Measurements from ENCODE around the gene SOX14.

SOX14 gene

DNA sequence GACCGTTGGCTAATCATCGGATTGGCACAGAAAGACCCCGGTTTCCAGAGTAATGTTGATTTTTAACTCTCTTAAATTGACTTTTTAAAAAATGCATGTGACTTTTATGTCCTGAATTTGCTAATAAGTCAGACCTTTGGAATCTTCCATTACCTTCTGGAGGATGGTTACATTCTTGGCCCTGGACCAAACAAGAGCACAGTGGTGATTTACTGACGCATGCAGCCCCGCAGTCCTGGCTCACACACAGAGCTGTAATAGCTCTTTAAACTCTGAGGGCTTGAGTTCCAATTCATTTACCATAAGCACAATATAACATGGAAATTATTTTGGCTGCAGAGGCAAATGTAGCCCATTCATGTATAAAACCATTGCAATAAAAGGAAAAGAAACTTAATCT lies 25.1 kb downstream of the SOX14 start:
- Histone ChIP-seq H3K56ac (ENCODE audit: low read length) (no peak overlapping the region), H2BK15ac (replicated peaks; ENCODE audit: low read depth) (no peak overlapping the region), H3K4me1 (ENCODE audit: control insufficient read depth, low read depth, low read length) (no peaks in the 10 kb centered on the region), H3K27ac (ENCODE audit: low read depth, low read length) (no peak overlapping the region), H3K27me3 (ENCODE audit: insufficient read depth, low read length, poor library complexity) (no peaks in the 10 kb centered on the region), H4K8ac (ENCODE audit: low read depth, low read length) (no peak overlapping the region), H2BK5ac (ENCODE audit: low read length) (no peak overlapping the region), H3K4ac (ENCODE audit: low read depth, low read length) (no peak overlapping the region), H3K4me3 (ENCODE audit: low read length) (no peak overlapping the region), H4K5ac (ENCODE audit: low read length) (no peak overlapping the region), H3K36me3 (ENCODE audit: control insufficient read depth, insufficient read depth, low read length) (no peaks in the 10 kb centered on the region), H3K4me2 (ENCODE audit: low read length) (no peak overlapping the region), H3K18ac (ENCODE audit: low read length) (no peak overlapping the region), H3K79me2 (ENCODE audit: control insufficient read depth, insufficient read depth, low read length) (no peaks in the 10 kb centered on the region), H2BK120ac (ENCODE audit: low read depth, low read length) (no peak overlapping the region), H3K79me1 (ENCODE audit: low read length) (no peaks in the 10 kb centered on the region), H3K23ac (ENCODE audit: low read length) (no peak overlapping the region), H2AK5ac (ENCODE audit: low read length) (no peak overlapping the region), H3K9ac (ENCODE audit: low read length) (no peak overlapping the region)
- no CpG with 5 or more reads among the region's 5 CpGs for WGBS (ENCODE audit: extremely low coverage, insufficient coverage, low lambda C conversion rate)
- DNase-seq, result no peak

DNA sequence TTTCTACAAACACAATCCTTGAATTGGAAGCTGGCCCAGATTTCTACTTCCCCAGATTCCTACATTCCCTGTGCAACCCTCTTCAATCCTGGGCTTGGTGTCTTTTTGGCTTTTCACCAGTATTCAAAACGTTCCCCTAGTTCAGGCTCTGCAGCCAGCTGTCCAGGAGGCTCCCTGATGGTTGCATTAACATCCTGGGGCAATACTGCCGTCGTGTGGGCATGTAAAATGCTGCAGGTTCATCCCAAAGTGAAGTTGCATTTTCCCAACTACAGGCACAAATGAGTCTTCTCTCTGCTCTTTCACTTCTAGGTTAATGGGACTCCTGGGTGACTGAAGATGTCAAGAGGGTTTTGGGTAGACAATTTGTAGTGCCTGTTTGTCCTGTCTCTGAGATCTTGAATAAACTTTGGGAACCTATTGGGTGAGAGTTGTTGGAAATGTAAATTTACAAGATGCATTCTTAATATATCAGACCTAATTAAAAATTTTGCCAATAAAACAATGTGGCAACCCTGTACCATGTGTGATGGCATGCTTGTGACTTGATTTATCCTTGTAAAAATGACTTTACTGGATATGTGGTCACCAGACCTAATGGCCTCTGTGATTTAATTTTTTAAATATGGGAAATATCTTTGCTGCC lies 28.6 kb downstream of the SOX14 start:
- Histone ChIP-seq H3K4me1 (ENCODE audit: control insufficient read depth, low read depth, low read length) (no peaks in the 10 kb centered on the region), H3K79me2 (ENCODE audit: control insufficient read depth, insufficient read depth, low read length) (no peaks in the 10 kb centered on the region), H2BK5ac (ENCODE audit: low read length) (no peak overlapping the region), H3K4me3 (ENCODE audit: low read length) (no peak overlapping the region), H3K18ac (ENCODE audit: low read length) (no peak overlapping the region), H4K8ac (ENCODE audit: low read depth, low read length) (no peak overlapping the region), H3K27ac (ENCODE audit: low read depth, low read length) (no peak overlapping the region), H3K4ac (ENCODE audit: low read depth, low read length) (no peak overlapping the region), H3K23ac (ENCODE audit: low read length) (no peak overlapping the region), H2AK5ac (ENCODE audit: low read length) (no peak overlapping the region), H2BK15ac (replicated peaks; ENCODE audit: low read depth) (no peak overlapping the region), H3K79me1 (ENCODE audit: low read length) (no peaks in the 10 kb centered on the region), H3K9ac (ENCODE audit: low read length) (no peak overlapping the region), H3K56ac (ENCODE audit: low read length) (no peak overlapping the region), H3K4me2 (ENCODE audit: low read length) (no peak overlapping the region), H3K36me3 (ENCODE audit: control insufficient read depth, insufficient read depth, low read length) (no peaks in the 10 kb centered on the region), H4K5ac (ENCODE audit: low read length) (no peak overlapping the region), H3K27me3 (ENCODE audit: insufficient read depth, low read length, poor library complexity) (no peaks in the 10 kb centered on the region), H2BK120ac (ENCODE audit: low read depth, low read length) (no peak overlapping the region)
- WGBS (ENCODE audit: extremely low coverage, insufficient coverage, low lambda C conversion rate), result no CpG with 5 or more reads among the region's 3 CpGs
- peak; percentile 80 for DNase-seq

DNA sequence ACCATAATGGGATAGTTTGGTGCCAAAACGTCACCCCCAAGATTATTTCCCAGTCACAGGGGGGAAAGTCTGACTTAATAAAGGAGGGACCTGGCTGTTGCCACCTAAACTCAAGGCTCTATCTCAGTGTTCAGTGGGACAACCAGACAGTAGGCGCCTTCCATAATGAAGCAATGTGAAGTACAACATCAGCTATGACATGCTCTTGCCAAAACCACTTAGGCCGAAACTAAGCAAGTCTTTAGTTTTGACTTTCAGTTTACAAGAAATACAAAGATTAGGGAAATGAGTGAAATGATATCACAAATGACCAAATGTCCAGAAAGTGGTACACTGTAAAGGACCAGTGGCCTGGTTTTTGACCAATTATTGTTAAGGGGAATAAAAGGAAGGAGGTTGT lies 32.9 kb downstream of the SOX14 start:
- Histone ChIP-seq H3K4me3 (ENCODE audit: low read length) (no peak overlapping the region), H3K9ac (ENCODE audit: low read length) (no peak overlapping the region), H3K79me2 (ENCODE audit: control insufficient read depth, insufficient read depth, low read length) (no peaks in the 10 kb centered on the region), H3K36me3 (ENCODE audit: control insufficient read depth, insufficient read depth, low read length) (no peaks in the 10 kb centered on the region), H3K23ac (ENCODE audit: low read length) (no peak overlapping the region), H3K4me2 (ENCODE audit: low read length) (no peak overlapping the region), H4K8ac (ENCODE audit: low read depth, low read length) (no peak overlapping the region), H2BK5ac (ENCODE audit: low read length) (no peak overlapping the region), H3K27me3 (ENCODE audit: insufficient read depth, low read length, poor library complexity) (no peaks in the 10 kb centered on the region), H2AK5ac (ENCODE audit: low read length) (no peak overlapping the region), H4K5ac (ENCODE audit: low read length) (no peak overlapping the region), H3K27ac (ENCODE audit: low read depth, low read length) (no peak overlapping the region), H2BK15ac (replicated peaks; ENCODE audit: low read depth) (no peak overlapping the region), H3K56ac (ENCODE audit: low read length) (no peak overlapping the region), H3K4ac (ENCODE audit: low read depth, low read length) (no peak overlapping the region), H3K4me1 (ENCODE audit: control insufficient read depth, low read depth, low read length) (no peaks in the 10 kb centered on the region), H3K79me1 (ENCODE audit: low read length) (no peaks in the 10 kb centered on the region), H3K18ac (ENCODE audit: low read length) (no peak overlapping the region), H2BK120ac (ENCODE audit: low read depth, low read length) (no peak overlapping the region)
- no CpG with 5 or more reads among the region's 3 CpGs for WGBS (ENCODE audit: extremely low coverage, insufficient coverage, low lambda C conversion rate)
- DNase-seq, result no peak

DNA sequence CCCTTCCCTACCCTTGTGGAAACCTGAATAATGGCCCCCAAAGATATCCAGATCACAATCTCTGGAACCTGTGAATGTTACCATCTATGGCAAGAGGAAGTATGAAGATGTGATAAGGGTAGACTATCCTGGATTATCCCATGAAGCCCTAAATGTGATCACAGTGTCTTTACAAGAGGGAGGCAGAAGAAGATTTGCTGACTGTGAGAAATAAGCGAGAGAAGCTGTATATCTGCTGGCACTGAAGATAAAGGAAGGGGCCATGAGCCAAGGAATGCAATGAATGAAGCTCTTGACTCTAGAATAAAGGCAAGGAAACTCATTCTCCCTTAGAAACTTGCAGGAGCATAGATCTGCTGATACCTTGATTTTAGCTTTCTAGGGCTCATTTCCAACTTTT lies 39.1 kb downstream of the SOX14 start:
- Histone ChIP-seq H3K18ac (ENCODE audit: low read length) (no peak overlapping the region), H3K27me3 (ENCODE audit: insufficient read depth, low read length, poor library complexity) (no peaks in the 10 kb centered on the region), H3K4me3 (ENCODE audit: low read length) (no peak overlapping the region), H2AK5ac (ENCODE audit: low read length) (no peak overlapping the region), H3K4ac (ENCODE audit: low read depth, low read length) (no peak overlapping the region), H3K56ac (ENCODE audit: low read length) (no peak overlapping the region), H3K23ac (ENCODE audit: low read length) (no peak overlapping the region), H3K4me1 (ENCODE audit: control insufficient read depth, low read depth, low read length) (no peaks in the 10 kb centered on the region), H3K9ac (ENCODE audit: low read length) (no peak overlapping the region), H3K79me2 (ENCODE audit: control insufficient read depth, insufficient read depth, low read length) (no peaks in the 10 kb centered on the region), H3K4me2 (ENCODE audit: low read length) (no peak overlapping the region), H3K36me3 (ENCODE audit: control insufficient read depth, insufficient read depth, low read length) (no peaks in the 10 kb centered on the region), H2BK5ac (ENCODE audit: low read length) (no peak overlapping the region), H3K79me1 (ENCODE audit: low read length) (no peaks in the 10 kb centered on the region), H2BK15ac (replicated peaks; ENCODE audit: low read depth) (no peak overlapping the region), H4K5ac (ENCODE audit: low read length) (no peak overlapping the region), H4K8ac (ENCODE audit: low read depth, low read length) (no peak overlapping the region), H2BK120ac (ENCODE audit: low read depth, low read length) (no peak overlapping the region), H3K27ac (ENCODE audit: low read depth, low read length) (no peak overlapping the region)
- no peak for DNase-seq
- WGBS (ENCODE audit: extremely low coverage, insufficient coverage, low lambda C conversion rate), result no CpG with 5 or more reads among the region's 1 CpG

DNA sequence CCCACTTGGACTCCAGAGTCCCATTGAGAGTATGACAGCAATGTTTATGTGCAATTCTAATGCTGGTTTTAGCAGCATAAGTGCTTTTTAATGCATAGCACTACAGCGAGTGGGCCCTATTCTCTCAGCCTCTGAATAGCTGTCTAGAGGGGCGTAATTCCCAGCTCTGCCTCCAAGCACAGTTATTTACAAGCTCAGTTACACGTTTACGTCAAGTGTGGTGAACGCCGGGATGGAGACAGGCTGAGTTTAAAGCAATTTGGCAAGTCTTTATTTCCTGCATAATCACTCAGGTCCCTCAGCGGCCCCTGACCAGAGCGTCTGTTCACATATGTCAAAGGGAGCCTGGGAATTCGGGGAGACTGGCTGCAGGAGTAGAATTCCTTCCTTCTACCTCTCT lies 43.9 kb downstream of the SOX14 start:
- Histone ChIP-seq H2AK5ac (ENCODE audit: low read length) (no peak overlapping the region), H3K27me3 (ENCODE audit: insufficient read depth, low read length, poor library complexity) (no peaks in the 10 kb centered on the region), H2BK120ac (ENCODE audit: low read depth, low read length) (no peak overlapping the region), H4K5ac (ENCODE audit: low read length) (no peak overlapping the region), H2BK5ac (ENCODE audit: low read length) (no peak overlapping the region), H3K4me1 (ENCODE audit: control insufficient read depth, low read depth, low read length) (no peaks in the 10 kb centered on the region), H3K79me2 (ENCODE audit: control insufficient read depth, insufficient read depth, low read length) (no peaks in the 10 kb centered on the region), H3K4me3 (ENCODE audit: low read length) (no peak overlapping the region), H3K4ac (ENCODE audit: low read depth, low read length) (peak overlapping the region; percentile 20), H3K56ac (ENCODE audit: low read length) (no peak overlapping the region), H3K79me1 (ENCODE audit: low read length) (no peaks in the 10 kb centered on the region), H3K23ac (ENCODE audit: low read length) (no peak overlapping the region), H3K9ac (ENCODE audit: low read length) (no peak overlapping the region), H3K4me2 (ENCODE audit: low read length) (no peak overlapping the region), H2BK15ac (replicated peaks; ENCODE audit: low read depth) (no peak overlapping the region), H4K8ac (ENCODE audit: low read depth, low read length) (no peak overlapping the region), H3K36me3 (ENCODE audit: control insufficient read depth, insufficient read depth, low read length) (no peaks in the 10 kb centered on the region), H3K18ac (ENCODE audit: low read length) (no peak overlapping the region), H3K27ac (ENCODE audit: low read depth, low read length) (no peak overlapping the region)
- no CpG with 5 or more reads among the region's 9 CpGs for WGBS (ENCODE audit: extremely low coverage, insufficient coverage, low lambda C conversion rate)
- peak; percentile 27 for DNase-seq

DNA sequence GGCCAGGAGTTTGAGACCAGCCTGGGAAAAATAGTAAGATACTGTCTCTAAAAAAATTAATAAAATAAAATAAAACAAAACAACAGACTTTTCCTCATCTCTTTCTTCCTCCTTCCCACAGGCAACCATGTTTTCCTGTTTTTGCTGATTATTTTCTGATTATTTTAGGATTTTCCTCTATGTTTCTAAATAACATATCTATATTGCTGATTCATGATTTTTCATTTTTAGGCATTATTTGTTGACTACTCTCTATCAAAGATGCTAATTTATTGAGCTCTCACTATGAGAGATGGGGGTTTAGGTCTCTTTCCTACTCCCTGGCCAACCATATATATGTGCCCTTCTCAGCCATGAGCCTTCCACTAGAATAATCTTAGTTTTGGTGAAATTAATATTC lies 45.4 kb downstream of the SOX14 start:
- H3K9ac ChIP-seq (ENCODE audit: low read length), result no peak overlapping the region
- no peak for DNase-seq
- H3K27ac ChIP-seq (ENCODE audit: low read depth, low read length), result no peak overlapping the region
- H2BK15ac ChIP-seq (replicated peaks; ENCODE audit: low read depth), result no peak overlapping the region
- H3K56ac ChIP-seq (ENCODE audit: low read length), result no peak overlapping the region
- no peaks in the 10 kb centered on the region for H3K4me1 ChIP-seq (ENCODE audit: control insufficient read depth, low read depth, low read length)
- H3K4me3 ChIP-seq (ENCODE audit: low read length), result no peak overlapping the region
- H3K27me3 ChIP-seq (ENCODE audit: insufficient read depth, low read length, poor library complexity), result no peaks in the 10 kb centered on the region
- no peak overlapping the region for H3K4me2 ChIP-seq (ENCODE audit: low read length)
- H3K4ac ChIP-seq (ENCODE audit: low read depth, low read length), result no peak overlapping the region
- no peak overlapping the region for H3K23ac ChIP-seq (ENCODE audit: low read length)
- no peak overlapping the region for H4K8ac ChIP-seq (ENCODE audit: low read depth, low read length)
- H3K36me3 ChIP-seq (ENCODE audit: control insufficient read depth, insufficient read depth, low read length), result no peaks in the 10 kb centered on the region
- H3K79me1 ChIP-seq (ENCODE audit: low read length), result no peaks in the 10 kb centered on the region
- no peaks in the 10 kb centered on the region for H3K79me2 ChIP-seq (ENCODE audit: control insufficient read depth, insufficient read depth, low read length)
- H2AK5ac ChIP-seq (ENCODE audit: low read length), result no peak overlapping the region
- no peak overlapping the region for H4K5ac ChIP-seq (ENCODE audit: low read length)
- H2BK5ac ChIP-seq (ENCODE audit: low read length), result no peak overlapping the region
- no peak overlapping the region for H3K18ac ChIP-seq (ENCODE audit: low read length)
- no peak overlapping the region for H2BK120ac ChIP-seq (ENCODE audit: low read depth, low read length)

Measured in mesendoderm (in vitro differentiated cells).